ENCODE measurements around the gene RBM15B.
"Not testable (repeated sequence)": the region's sequence is repeated elsewhere in the genome, so short reads cannot be mapped to it uniquely, and the experiment has no call there.

Gene RBM15B

DNA sequence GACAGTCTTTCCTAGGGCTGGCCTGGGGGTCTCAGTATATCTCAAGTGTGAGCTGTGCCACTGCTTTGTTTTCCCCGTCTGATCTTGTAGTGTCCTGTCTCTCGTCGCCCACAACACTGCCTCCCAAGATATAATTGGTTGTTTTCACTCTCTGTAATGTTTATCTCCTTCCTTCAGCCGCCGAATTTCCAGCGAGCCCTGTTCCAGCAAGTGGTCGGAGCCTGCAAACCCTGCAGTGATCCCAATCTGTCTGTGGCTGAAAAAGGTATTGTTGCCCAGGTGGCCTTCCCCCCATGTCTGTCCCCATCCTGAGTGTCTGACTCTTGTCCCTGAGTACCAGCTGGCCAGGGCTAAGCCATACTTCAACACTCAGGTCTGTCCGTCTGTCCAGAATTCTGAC, 15.5 kb upstream of the RBM15B start:
- DNase-seq (ENCODE audit: low read depth, low spot score): no peak

DNA sequence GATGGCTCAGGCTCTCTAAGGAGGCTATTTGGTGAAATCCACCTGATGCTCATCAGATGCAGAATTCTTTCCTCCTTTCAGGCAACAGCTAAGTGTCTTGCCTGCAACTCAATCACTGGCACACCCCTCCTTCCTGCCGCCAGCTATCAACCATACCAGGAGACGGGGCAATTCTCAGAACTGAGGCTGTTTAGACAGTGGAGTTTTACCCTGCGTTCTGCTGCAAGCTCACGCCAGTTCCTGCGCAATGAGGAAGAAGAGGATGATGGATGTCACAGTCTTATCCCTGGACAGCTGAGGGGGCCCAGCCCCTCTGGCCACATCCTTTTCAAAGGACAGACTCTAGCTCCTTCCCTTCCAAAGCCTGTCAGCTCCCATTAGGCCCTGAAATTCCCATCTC, 13.0 kb upstream of the RBM15B start:
- no peak for DNase-seq (ENCODE audit: low read depth, low spot score)
- no peak overlapping the region for H3K27ac ChIP-seq

More for the DNA sequence above, 15.5 kb upstream of the RBM15B start:
- H3K27ac ChIP-seq: no peak overlapping the region

GRCh38 chr3:51378726-51379125, 12.4 kb upstream of the RBM15B start:
- DNase-seq (ENCODE audit: low read depth, low spot score): no peak
- no peak overlapping the region for H3K27ac ChIP-seq

- H3K27ac ChIP-seq: no peak overlapping the region
Measured at GRCh38 chr3:51379301-51379700, 11.8 kb upstream of the RBM15B start.

DNA sequence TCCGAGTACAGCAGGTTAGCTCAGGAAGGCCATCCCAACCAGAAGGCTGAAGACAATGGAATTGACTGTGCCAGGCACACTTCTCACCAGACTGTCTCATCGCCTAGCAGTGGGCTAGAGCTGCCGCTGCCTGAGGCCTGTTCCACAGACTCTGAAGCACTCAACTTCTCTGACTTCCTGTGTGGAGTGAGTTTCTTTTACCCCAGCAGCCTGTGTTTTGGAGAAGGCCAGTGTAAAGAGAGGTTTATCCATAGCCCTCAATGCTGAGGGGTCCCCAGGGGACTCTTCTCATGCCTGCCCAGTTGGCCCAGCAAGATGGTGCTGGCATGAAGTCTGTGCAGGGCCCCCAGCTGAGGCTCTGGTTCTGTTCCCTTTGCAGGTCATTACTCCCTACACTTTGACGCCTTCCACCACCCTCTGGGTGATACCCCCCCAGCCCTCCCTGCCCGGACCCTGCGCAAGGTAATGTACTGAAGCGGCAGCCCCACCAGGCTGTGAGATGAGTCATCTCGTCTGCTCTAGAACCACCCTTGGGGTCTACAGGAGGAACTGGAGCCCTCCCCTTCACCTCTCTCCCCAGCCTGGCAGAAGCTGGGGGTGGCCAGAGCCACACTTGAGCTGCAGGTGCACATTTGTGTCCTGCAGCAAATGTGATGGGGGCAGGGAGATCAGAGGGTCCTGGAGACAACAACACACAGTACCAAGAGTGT, 11.2 kb upstream of the RBM15B start:
- H3K27ac ChIP-seq: no peak overlapping the region
- no peak for DNase-seq (ENCODE audit: low read depth, low spot score)

More at GRCh38 chr3:51379301-51379700, 11.8 kb upstream of the RBM15B start:
- no peak for DNase-seq (ENCODE audit: low read depth, low spot score)

DNA sequence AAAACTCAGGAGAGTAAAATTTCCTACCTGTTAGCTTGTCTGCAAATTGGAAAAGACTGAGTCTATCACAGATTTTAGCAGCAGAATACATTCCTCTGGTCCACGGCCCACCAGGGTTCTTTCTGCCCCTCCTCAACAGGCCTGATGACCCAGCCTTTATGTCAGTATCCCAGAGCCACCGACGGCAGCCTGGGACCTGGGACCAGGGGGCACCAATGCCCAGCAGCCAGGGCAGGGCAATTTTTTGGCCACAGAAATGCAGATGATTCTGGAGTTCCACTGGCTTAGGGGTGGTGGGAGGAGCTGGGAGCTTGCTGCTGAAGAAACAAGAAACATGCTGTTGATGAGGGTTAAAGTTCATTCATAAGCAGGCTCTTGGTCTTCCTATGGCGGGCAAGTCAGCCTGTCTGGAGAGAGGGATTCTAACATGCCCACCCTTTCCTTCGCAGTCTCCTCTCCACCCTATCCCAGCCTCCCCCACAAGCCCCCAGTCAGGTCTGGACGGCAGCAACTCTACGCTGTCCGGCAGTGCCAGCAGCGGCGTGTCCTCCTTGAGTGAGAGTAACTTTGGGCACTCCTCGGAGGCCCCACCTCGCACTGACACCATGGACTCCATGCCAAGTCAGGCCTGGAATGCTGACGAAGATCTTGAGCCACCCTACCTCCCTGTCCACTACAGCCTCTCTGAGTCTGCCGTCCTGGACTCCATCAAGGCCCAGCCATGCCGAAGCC, 10.3 kb upstream of the RBM15B start:
- no peak for DNase-seq (ENCODE audit: low read depth, low spot score)
- H3K27ac ChIP-seq: no peak overlapping the region

DNA sequence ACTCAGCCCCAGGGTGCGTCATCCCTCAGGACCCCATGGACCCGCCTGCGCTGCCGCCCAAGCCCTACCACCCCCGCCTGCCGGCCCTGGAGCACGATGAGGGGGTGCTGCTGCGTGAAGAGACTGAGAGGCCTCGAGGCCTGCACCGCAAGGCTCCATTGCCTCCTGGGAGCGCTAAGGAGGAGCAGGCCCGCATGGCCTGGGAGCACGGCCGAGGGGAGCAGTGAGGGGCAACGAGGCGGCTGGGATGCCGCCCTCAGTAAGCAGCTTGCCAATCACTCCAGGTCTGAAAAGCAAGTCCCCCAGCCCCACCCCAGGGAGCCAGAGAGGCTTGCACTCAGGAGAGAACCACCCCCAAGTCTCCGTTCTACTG, 9.8 kb upstream of the RBM15B start:
- H3K27ac ChIP-seq: no peak overlapping the region
- DNase-seq (ENCODE audit: low read depth, low spot score): no peak

GRCh38 chr3:51382076-51382745, 8.9 kb upstream of the RBM15B start:
- H3K27ac ChIP-seq: no peak overlapping the region
- DNase-seq (ENCODE audit: low read depth, low spot score): no peak

DNA sequence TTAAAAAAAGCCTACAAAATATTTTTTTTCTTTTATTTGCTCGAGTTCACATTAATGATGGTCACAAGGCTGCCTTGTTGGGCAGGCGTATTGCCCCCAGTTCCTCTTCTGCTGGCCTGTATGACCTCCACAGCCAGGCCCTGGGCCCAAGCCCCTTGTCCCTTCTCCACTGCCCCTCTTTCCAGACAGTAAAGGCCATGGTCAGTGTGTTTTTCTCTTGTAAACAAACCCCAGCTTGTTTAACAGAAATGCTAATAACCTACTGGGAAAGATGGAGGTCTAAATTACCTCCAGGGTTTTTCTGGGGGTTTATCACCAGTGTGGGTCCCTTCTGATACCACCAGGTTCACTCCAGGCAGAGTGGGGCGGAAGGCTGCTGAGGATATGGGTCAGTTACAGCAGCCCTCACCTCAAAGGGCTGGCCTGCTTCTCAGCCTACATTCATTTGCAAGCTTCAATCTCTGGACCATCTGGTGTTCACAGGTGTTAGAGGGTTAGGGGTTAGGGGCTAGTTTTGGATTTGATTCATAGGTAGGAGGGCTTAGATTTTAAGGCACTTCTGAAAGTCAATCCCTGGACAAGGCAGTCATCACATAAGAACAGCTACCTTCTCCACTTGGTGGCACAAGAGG, 8.0 kb upstream of the RBM15B start:
- H3K27ac ChIP-seq: no peak overlapping the region
- DNase-seq (ENCODE audit: low read depth, low spot score): no peak

DNA sequence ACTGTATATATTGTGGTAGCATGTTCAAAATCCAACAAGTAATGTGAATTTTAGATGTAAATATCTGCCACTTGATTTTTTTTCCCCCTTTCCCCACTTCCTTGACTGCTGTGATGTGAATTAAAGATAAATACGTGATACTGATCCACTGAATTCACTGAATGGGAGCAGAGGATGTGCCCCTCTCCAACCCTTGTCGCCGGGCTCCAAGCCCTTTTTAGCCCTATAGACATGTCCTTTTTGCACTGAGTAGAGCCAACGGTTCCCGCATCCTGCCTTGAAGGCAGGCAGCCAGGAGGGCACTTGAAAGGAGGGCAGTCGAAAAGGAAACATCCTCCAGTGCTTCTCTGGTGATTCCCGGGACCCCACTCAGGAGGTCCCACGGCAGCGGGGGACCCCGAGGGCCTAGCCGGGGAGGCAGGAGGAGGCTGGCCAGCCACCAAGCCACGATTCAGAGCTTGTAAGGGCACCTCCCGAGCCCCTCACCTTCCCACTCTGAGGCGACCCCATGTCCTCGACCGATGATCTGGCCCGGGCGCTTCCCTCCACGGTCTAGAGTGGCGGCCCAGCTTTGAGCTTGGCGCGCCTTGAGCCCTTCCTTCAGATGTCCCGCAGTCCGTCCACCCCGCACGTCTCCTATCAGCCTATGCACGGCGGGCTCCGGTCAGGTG, 6.9 kb upstream of the RBM15B start:
- DNase-seq (ENCODE audit: low read depth, low spot score): no peak
- peak overlapping the region; percentile 69 for H3K27ac ChIP-seq

DNA sequence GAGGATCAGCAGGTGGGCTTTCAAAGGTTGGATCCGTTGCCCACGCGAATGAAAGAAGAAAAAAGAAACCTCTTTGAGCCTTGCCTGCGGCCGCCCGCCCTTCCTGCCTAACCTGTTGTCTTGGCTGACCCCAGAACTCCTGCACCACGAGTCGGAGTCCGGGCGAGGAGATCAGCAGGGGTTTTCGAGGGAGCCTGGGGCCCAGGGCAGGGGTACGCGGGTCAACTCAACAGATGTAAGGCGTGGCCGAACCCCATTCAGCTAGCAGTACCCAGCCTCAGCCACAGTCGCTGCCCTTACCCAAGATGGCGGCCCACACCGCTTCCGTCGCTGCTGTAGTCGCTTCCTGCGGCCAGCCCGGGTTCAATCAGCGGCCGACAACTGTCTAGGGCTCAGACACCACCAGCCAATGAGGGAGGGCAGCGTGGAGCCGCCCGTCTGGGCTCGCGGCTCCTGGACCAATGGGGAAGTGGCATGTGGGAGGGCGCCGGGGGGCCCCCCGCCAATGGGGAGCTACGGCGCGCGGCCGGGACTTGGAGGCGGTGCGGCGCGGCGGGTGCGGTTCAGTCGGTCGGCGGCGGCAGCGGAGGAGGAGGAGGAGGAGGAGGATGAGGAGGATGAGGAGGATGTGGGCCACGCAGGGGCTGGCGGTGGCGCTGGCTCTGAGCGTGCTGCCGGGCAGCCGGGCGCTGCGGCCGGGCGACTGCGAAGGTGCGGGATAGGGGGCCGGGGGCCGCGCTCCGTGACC, 6.2 kb upstream of the RBM15B start, which contains the start of gene MANF:
Gene MANF, plus strand, starts transcription at position 566 of the 748 bp plus-strand sequence. Its CDS starts 52 bp downstream, at position 618.
- DNase-seq (ENCODE audit: low read depth, low spot score): peak; percentile 93

GRCh38 chr3:51385621-51386091, 5.4 kb upstream of the RBM15B start:
- DNase-seq (ENCODE audit: low read depth, low spot score): no peak

More for the DNA sequence above, 6.2 kb upstream of the RBM15B start, which contains the start of gene MANF:
- peak within 1 kb of the TSS; percentile 69 for H3K27ac ChIP-seq

GRCh38 chr3:51386159-51386851, 4.8 kb upstream of the RBM15B start:
- H3K27ac ChIP-seq: peak overlapping the region; percentile 69
- DNase-seq (ENCODE audit: low read depth, low spot score): no peak

More at GRCh38 chr3:51385621-51386091, 5.4 kb upstream of the RBM15B start:
- H3K27ac ChIP-seq: peak overlapping the region; percentile 69

DNA sequence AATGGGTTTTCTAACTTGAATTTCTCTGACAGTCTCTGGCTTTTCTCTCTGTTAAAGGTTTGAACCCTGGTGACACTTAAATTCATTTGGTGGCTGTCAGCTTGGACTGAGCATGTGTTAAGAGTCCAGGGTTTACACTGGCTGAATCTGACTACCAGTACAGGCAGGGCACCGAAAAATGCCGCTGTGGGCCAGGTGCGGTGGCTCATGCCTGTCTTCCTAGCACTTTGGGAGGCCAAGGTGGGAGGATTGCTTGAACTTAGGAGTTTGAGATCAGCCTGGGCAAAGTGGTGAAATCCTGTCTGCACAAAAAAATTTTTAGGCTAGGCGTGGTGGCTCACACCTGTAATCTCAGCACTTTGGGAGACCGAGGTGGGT, 4.2 kb upstream of the RBM15B start:
- no peak for DNase-seq (ENCODE audit: low read depth, low spot score)
- peak overlapping the region; percentile 69 for H3K27ac ChIP-seq

- not testable (repeated sequence) for DNase-seq (ENCODE audit: low read depth, low spot score)
- H3K27ac ChIP-seq: peak overlapping the region; percentile 69
Measured at GRCh38 chr3:51387281-51387680, 3.8 kb upstream of the RBM15B start.

GRCh38 chr3:51388286-51389029, 2.6 kb upstream of the RBM15B start:
- peak overlapping the region; percentile 69 for H3K27ac ChIP-seq

GRCh38 chr3:51389423-51390183, 1.5 kb upstream of the RBM15B start:
- H3K27ac ChIP-seq: peak overlapping the region; percentile 69
- DNase-seq (ENCODE audit: low read depth, low spot score): no peak

More at GRCh38 chr3:51388286-51389029, 2.6 kb upstream of the RBM15B start:
- peak; percentile 71 for DNase-seq (ENCODE audit: low read depth, low spot score)

Measured in epithelial cell of prostate (primary cell).